DOHH2 (cell line): ENCODE results near the gene SLC45A1.

Experiments used
- H3F3A ChIP-seq: fragments of 200-600 bp; sonication (generic), shearing (Covaris generic); 2 replicates; pipeline ENCODE4 v1.6.0; 2016; ENCODE audit warnings: antibody characterized with exemption, mild to moderate bottlenecking; ENCODE audit not compliant: control insufficient read depth, insufficient read depth
- H3K27ac ChIP-seq: fragments of 200-600 bp; sonication (generic); 2 replicates; pipeline ENCODE4 v1.5.1; 2014; ENCODE audit warnings: low read depth, mild to moderate bottlenecking, low read length, moderate library complexity
- H3K27me3 ChIP-seq: fragments of 200-600 bp; sonication (generic); 2 replicates; pipeline ENCODE4 v1.6.1; 2014; ENCODE audit warnings: mild to moderate bottlenecking, low read length, mixed read lengths; ENCODE audit not compliant: control insufficient read depth
- H3K36me3 ChIP-seq: fragments of 200-600 bp; sonication (generic); 2 replicates; pipeline ENCODE4 v1.6.1; 2014; ENCODE audit warnings: mild to moderate bottlenecking, low read length, moderate library complexity, mixed read lengths; ENCODE audit not compliant: control insufficient read depth
- H3K4me1 ChIP-seq: fragments of 200-600 bp; sonication (generic); 2 replicates; pipeline ENCODE4 v1.6.1; 2014; ENCODE audit warnings: mild to moderate bottlenecking, low read length, mixed read lengths; ENCODE audit not compliant: control insufficient read depth
- H3K4me2 ChIP-seq: fragments of 200-600 bp; sonication (generic); 2 replicates; pipeline ENCODE4 v1.6.0; 2014; ENCODE audit warnings: mild to moderate bottlenecking, low read length, moderate library complexity
- H3K4me3 ChIP-seq: fragments of 200-600 bp; sonication (generic); 2 replicates; pipeline ENCODE4 v1.5.1; 2014; ENCODE audit warnings: mild to moderate bottlenecking, low read length, mixed read lengths
- H3K79me2 ChIP-seq: fragments of 200-600 bp; sonication (generic); 2 replicates; pipeline ENCODE4 v1.6.1; 2014; ENCODE audit warnings: mild to moderate bottlenecking, low read length, mixed read lengths; ENCODE audit not compliant: control insufficient read depth
- H3K9me2 ChIP-seq: fragments of 200-600 bp; sonication (generic); replicated peaks from 2 replicates; pipeline ENCODE4 v1.6.1; 2014; ENCODE audit warnings: mild to moderate bottlenecking, low read length, mixed read lengths; ENCODE audit not compliant: control insufficient read depth
- H3K9me3 ChIP-seq: fragments of 200-600 bp; sonication (generic); 2 replicates; pipeline ENCODE4 v1.6.1; 2014; ENCODE audit warnings: antibody characterized with exemption, low read length, mixed read lengths; ENCODE audit not compliant: control insufficient read depth, insufficient read depth
- H4K20me1 ChIP-seq: fragments of 200-600 bp; sonication (generic); 2 replicates; pipeline ENCODE4 v1.6.0; 2014; ENCODE audit warnings: low read depth, mild to moderate bottlenecking, antibody characterized with exemption, low read length, moderate library complexity; ENCODE audit not compliant: control insufficient read depth, insufficient read depth
- CTCF ChIP-seq: fragments of 200-600 bp; sonication (generic); IDR thresholded peaks from one replicate; pipeline ENCODE4 v1.5.1; 2014; ENCODE audit warnings: antibody characterized with exemption, mild to moderate bottlenecking, low read depth, low read length; ENCODE audit not compliant: poor library complexity, severe bottlenecking
- EZH2phosphoT487 ChIP-seq: fragments of 200-600 bp; sonication (generic); IDR thresholded peaks from 2 replicates; pipeline ENCODE4 v1.6.1; 2017; ENCODE audit warnings: borderline replicate concordance, mild to moderate bottlenecking, antibody characterized with exemption, low read length, moderate library complexity, mixed read lengths

The SLC45A1 gene

GRCh38 chr1:8363186-8363766 is 45.4 kb downstream of the SLC45A1 start:
- H3K4me3 ChIP-seq, result no peak overlapping the region
- no peaks in the 10 kb centered on the region for H3K27me3 ChIP-seq
- no peak for TF ChIP-seq CTCF
- no peak for TF ChIP-seq EZH2phosphoT487
- no peaks in the 10 kb centered on the region for H3F3A ChIP-seq
- no peaks in the 10 kb centered on the region for H3K9me3 ChIP-seq
- H3K79me2 ChIP-seq, result peaks cover 24% of the 10 kb centered on the region
- peaks cover 16% of the 10 kb centered on the region; the same call in 1 of the 2 replicates for H4K20me1 ChIP-seq
- no peak overlapping the region for H3K27ac ChIP-seq
- no peaks in the 10 kb centered on the region for H3K9me2 ChIP-seq
- peaks cover 91% of the 10 kb centered on the region for H3K36me3 ChIP-seq
- H3K4me2 ChIP-seq, result no peak overlapping the region
- H3K4me1 ChIP-seq, result no peaks in the 10 kb centered on the region

- TF ChIP-seq CTCF, result no peak
- no peak for TF ChIP-seq EZH2phosphoT487
- Histone ChIP-seq H3K4me3 (no peak overlapping the region), H3K4me1 (no peaks in the 10 kb centered on the region), H3F3A (no peaks in the 10 kb centered on the region), H3K27me3 (no peaks in the 10 kb centered on the region), H3K9me2 (no peaks in the 10 kb centered on the region), H4K20me1 (peaks cover 16% of the 10 kb centered on the region; the same call in 1 of the 2 replicates), H3K9me3 (no peaks in the 10 kb centered on the region), H3K4me2 (no peak overlapping the region), H3K27ac (no peak overlapping the region), H3K79me2 (peaks cover 28% of the 10 kb centered on the region), H3K36me3 (peaks cover 87% of the 10 kb centered on the region)
Observed at GRCh38 chr1:8363767-8364301, 45.9 kb downstream of the SLC45A1 start.

GRCh38 chr1:8364528-8365442 is 46.9 kb downstream of the SLC45A1 start:
- no peak overlapping the region for H3K4me2 ChIP-seq
- no peak overlapping the region for H3K4me3 ChIP-seq
- H3K27ac ChIP-seq, result no peak overlapping the region
- H3K79me2 ChIP-seq, result peaks cover 33% of the 10 kb centered on the region
- H3K9me3 ChIP-seq, result no peaks in the 10 kb centered on the region
- H3K4me1 ChIP-seq, result no peaks in the 10 kb centered on the region
- H3F3A ChIP-seq, result no peaks in the 10 kb centered on the region
- peaks cover 78% of the 10 kb centered on the region for H3K36me3 ChIP-seq
- H4K20me1 ChIP-seq, result peaks cover 16% of the 10 kb centered on the region; the same call in 1 of the 2 replicates
- TF ChIP-seq CTCF, result no peak
- H3K27me3 ChIP-seq, result no peaks in the 10 kb centered on the region
- H3K9me2 ChIP-seq, result no peaks in the 10 kb centered on the region
